H54 (cell line): ENCODE results near the gene UNKL.

ENCODE experiments used
- DNase-seq: peaks from one replicate; pipeline ENCODE4 v3.0.0; 2011; ENCODE audit warnings: low spot score, mixed read lengths; ENCODE audit not compliant: insufficient read length
- FAIRE-seq: peaks from 3 replicates; lab custom pipeline; 2011; peaks lifted over from hg19 to GRCh38; lab: Jason Lieb, UNC
- POLR2A ChIP-seq: IDR thresholded peaks from 2 replicates; pipeline ENCODE4 v1.6.1; 2011; ENCODE audit warnings: low read depth, mild to moderate bottlenecking, low read length

UNKL gene

DNA sequence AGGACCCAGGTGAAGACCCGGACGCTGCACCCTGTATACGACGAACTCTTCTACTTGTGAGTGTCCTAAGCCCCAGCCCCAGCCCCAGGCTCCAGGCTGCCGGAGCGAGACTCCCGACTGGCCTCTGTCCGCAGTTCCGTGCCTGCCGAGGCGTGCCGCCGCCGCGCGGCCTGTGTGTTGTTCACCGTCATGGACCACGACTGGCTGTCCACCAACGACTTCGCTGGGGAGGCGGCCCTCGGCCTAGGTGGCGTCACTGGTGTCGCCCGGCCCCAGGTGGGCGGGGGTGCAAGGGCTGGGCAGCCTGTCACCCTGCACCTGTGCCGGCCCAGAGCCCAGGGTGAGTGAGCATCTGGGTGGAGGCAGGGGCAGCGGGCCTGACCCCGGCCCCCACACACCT lies 66.5 kb downstream of the UNKL start:
- DNase-seq (no peak), FAIRE-seq (no peak)
- no peak for TF ChIP-seq POLR2A

DNA sequence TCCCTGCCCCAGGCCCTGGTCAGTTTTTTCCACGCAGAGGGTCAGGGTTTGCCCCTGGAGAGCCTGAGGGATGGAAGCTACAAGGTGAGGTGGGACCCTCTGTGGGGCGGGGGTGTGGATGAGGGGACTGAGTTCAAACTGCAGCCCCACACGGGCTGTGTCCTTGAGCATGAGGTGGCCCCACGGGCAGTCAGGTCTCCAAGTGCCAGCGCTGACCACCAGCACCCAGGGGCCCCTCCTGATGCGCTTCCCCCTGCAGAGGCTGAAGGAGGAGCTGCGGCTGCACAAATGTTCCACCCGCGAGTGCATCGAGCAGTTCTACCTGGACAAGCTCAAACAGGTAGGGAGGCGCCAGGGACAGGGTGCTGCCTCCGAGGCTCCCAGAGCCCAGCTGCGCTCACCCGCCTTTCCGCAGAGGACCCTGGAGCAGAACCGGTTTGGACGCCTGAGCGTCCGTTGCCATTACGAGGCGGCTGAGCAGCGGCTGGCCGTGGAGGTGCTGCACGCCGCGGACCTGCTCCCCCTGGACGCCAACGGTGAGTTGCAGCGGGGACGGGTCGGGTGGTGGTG lies 67.1 kb downstream of the UNKL start:
- no peak for DNase-seq
- FAIRE-seq = no peak
- TF ChIP-seq POLR2A = no peak

DNA sequence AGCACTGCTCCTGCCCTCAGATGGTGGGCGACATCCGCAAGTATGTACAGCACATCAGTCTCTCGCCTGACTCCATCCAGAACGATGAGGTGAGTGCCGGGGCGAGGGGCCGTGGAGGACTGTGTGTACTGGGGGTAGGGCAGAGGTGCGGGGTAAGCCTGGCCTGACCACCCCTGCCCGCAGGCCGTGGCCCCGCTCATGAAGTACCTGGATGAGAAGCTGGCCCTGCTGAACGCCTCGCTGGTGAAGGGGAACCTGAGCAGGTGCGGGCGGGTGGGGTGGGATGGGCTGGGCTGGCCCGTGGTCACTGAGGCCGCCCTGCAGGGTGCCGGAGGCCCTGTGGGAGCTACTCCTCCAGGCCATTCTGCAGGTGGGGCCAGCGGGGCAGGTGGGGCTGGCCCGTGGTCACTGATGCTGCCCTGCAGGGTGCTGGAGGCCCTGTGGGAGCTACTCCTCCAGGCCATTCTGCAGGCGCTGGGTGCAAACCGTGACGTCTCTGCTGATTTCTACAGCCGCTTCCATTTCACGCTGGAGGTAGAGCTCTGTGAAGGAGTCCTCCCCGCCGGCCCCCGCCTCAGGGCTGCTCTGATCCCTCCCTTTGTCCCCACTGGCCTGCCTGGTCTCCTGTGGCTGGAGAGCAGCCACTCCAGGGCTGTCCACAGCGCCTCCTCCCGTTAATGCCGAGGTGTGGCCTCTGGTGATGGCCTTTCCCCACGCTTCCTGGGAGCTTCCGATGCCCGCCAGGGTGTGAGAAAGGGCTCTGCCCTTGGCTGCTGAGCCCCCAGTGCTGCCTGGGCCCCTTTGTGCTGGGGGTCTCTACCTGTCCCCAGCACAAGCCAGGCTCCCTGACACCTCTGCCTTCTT lies 67.8 kb downstream of the UNKL start:
- DNase-seq = no peak
- no peak for TF ChIP-seq POLR2A
- no peak for FAIRE-seq

DNA sequence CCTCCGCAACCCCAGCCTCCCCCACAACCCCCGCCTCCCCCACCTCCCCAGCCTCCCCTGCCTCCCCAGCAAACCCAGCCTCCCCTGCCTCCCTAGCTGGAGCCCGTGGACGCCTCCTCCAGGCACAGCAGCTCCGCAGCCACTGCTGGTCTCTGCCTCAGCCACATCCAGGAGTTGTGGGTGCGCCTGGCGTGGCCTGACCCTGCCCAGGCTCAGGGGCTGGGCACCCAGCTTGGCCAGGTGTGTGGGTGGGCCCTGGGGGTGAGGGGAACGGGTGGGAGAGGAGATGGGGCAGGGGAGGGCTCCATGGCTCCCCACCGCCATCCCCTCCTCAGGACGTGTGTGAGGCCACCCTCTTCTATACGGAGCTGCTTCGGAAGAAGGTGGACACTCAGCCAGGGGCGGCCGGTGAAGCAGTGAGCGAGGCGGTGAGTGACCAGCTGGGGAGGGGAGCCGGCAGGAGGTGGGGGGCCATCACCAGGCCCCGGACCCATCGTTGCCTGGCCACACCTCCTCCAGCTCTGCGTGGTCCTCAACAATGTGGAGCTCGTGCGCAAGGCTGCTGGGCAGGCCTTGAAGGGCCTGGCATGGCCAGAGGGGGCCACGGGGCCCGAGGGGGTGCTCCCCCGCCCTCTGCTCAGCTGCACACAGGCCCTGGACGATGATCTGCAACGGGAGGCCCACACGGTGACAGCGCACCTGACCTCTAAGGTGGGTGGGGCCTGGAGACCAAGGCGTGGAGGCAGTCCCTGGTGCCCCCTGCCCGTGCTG lies 68.7 kb downstream of the UNKL start:
- DNase-seq (no peak), FAIRE-seq (no peak)
- no peak for TF ChIP-seq POLR2A

DNA sequence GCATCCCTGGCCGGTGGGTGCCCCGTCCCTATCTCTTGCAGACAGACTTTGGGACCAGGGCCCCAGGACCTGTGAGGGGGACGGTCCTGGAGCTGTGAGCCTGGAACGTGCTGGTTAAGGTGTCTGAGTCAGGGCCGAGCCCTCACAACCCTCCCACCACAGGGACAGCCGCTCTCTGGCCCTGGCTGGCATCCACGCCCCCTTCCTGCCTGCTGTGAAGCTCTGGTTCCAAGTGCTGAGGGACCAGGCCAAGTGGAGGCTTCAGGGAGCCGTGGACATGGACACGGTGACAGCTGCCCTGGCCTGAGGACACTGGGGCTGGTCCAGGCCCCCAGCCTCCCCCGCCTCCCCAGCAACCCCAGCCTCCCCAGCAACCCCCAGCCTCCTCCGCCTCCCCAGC lies 69.4 kb downstream of the UNKL start:
- no peak for TF ChIP-seq POLR2A
- FAIRE-seq = no peak
- DNase-seq = no peak

DNA sequence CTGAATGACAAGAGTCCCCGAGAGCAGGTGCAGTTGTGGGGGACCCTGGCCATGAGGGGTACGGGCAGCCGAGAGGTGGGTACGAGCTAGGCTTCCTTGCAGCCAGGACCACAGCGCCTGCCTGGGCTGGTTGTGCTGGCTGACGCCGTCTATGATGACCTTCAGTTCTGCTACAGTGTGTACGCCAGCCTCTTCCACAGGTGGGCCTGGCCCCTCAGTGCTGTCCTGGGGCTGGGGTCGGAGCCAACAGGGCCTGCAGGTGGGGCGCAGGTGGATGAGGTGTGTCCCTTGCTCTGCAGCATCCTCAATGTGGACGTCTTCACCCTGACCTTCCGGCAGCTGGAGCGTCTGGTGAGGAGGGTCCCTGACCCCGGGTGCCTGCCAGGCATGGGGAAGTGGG lies 70.0 kb downstream of the UNKL start:
- FAIRE-seq = no peak
- no peak for DNase-seq
- no peak for TF ChIP-seq POLR2A

DNA sequence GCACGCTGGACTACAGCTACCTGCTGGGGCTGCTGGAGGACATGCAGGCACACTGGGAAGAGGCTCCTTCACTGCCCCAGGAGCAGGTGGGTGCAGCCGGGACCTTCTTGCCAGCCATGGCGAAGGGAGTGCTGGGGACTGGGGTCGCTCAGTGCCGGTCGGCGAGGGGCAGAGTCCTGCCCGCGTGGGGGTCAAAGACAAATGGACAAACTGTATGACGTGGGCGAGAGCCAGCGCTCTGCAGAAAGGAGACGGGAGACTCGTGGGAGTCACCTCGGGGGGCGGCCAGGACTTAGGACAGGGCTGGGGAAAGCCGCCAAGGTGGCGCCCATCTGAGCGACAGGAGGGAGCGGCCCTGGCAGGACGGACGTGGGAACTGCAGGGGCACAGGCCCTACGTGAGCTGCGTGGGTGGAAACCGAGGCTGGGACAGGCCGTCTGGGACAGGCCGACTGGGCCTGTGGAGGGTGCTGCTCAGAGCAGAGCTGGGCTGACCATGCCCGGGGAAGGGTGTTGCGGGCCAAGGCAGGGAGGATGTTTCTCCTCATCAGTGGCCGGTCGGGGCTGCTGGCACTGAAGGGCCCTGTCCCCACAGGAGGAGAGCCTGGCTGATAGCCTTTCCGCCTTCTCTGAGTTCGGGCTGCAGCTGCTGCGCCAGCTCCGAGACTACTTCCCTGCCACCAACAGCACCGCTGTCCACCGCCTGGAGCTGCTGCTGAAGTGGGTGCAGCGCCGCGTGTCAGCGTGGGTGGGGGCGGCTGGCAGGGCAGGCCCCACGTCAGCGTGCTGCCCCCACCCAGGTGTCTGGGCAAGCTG lies 70.9 kb downstream of the UNKL start:
- TF ChIP-seq POLR2A = no peak
- DNase-seq = no peak
- no peak for FAIRE-seq

DNA sequence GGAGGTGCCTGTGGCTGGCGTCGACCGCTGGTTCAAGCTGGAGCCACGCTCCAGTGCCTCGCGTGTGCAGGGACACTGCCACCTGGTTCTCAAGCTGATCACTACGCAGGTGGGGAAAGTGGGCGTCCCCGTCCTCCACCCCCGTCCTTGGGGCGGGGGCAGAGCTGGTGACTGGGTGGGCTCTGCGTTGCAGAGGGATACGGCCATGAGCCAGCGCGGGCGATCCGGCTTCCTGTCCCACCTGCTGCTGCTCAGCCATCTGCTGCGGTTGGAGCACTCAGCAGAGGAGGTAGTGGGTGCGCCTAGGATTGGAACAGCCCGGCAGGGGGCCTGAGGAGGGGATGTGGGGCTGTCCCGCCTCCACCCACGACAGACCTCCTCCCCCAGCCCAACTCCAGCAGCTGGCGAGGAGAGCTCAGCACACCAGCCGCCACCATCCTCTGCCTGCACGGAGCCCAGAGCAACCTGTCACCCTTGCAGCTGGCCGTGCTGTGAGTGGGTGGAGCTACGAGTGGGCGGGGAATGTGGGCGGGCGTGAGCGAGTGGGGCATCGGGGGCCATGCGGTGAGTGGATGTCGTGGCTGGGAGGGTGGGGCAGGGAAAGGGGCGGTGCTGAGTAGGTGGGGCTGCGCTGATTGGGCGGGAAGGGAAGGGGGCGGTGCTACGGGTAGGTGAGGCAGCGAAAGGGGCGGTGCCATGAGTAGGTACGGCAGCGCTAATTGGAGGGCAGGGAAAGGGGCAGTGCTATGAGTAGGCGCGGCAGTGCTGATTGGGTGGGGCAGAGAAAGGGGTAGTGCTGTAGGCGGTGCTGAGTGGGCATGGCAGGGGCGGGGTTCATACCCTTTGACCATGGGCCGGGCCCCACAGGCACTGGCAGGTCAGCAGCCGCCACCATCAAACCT lies 71.7 kb downstream of the UNKL start:
- no peak for TF ChIP-seq POLR2A
- DNase-seq (peak; percentile 100), FAIRE-seq (peak; percentile 88)

DNA sequence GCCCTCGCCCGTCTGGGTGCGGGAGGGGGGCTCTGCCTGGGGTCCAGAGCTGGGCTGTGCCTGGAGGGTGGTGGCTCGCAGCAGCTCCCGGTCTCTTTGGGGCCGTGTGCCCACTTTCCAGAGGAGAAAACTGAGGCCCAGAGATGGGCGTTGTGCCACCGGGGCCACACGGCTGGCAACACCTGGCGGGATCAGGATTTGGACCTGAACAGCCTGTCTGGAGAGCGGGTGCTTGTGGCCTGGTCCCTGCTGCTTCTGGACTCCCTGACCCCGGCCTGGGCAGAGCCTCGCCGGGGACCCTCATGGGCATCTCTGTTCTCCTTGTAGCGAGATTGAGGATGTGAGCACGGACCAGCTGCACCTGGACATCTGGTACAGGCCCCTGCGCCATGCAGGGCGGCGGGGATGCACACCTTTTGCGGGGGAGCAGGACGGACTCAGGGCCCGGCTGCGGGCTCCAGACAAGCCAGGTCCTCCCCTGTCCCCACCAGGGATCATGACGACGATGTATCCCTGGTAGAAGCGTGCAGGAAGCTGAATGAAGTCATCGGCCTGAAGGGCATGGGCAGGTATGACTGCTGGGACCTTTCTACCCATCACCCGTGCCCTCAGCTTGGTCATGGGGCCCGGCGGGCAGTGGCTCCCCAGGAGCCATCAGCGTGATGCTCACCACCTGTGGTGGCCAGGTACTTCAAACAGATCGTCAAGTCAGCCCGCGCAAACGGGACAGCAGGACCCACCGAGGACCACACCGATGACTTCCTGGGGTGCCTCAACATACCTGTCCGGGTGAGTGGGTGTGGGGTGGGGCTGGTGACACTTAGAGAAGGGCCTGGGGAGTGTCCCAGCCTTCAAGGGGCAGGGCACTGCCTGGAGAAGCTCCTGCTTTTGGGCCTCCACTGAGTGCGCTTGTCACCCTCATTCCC lies 72.7 kb downstream of the UNKL start:
- FAIRE-seq (no peak), DNase-seq (no peak)
- TF ChIP-seq POLR2A = no peak

DNA sequence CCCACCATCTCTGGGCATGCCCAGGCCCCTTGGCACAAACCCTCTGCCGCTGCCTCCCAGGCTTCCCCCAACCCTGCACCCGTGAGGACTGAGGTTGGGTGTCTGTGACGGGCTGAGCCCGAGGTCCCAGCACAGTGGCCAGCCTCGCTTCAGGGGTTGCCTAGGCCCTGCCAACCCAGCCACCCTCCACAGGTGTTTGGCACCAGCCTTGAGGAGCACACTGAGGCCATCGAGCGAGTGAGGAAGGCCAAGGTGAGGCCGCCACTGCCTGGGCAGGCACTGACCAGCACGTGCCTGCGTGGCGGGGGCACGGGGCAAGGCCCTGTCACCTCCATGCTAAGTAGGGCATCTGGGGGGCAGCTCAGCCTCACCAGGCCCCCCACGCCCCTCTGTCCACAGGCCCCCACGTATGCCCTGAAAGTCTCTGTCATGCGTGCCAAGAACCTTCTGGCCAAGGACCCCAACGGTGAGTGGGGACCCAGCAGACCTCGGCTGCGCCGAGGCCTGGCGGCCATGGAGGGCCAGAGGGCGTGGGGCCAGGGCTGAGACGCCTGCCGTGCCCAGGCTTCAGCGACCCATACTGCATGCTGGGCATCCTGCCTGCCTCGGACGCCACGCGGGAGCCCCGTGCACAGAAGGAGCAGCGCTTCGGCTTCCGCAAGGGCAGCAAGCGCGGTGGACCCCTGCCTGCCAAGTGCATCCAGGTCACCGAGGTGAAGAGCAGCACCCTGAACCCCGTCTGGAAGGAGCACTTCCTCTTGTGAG lies 73.6 kb downstream of the UNKL start:
- FAIRE-seq (no peak), DNase-seq (no peak)
- no peak for TF ChIP-seq POLR2A
